OCI-LY7 (cell line): Measurements from ENCODE around the gene TGM2.

Experiments
- CTCF ChIP-seq: fragments of 200-600 bp; sonication (generic); conservative IDR thresholded peaks from 2 replicates; pipeline ENCODE4 v1.5.1; 2014; ENCODE audit warnings: mild to moderate bottlenecking, antibody characterized with exemption, low read length, moderate library complexity, mixed read lengths
- EZH2phosphoT487 ChIP-seq: fragments of 200-600 bp; sonication (generic); IDR thresholded peaks from 2 replicates; pipeline ENCODE4 v1.6.1; 2018; ENCODE audit warnings: low read depth, borderline replicate concordance, mild to moderate bottlenecking, mixed run types, antibody characterized with exemption, low read length, moderate library complexity, mixed read lengths

GRCh38 chr20:38090061-38090460 is 75.0 kb downstream of the TGM2 start:
- TF ChIP-seq CTCF (no peak), EZH2phosphoT487 (no peak)
